ENCODE data around the gene DNA2.
"Not testable (repeated sequence)": the region's sequence is repeated elsewhere in the genome, so short reads cannot be mapped to it uniquely, and the experiment has no call there.

Gene DNA2

GRCh38 chr10:68471586-68472408 lies at the start of gene DNA2:
Gene DNA2, minus strand, starts transcription at chr10:68471973. Its CDS starts 109 bp downstream, at chr10:68471864.
- DNase-seq: peak; percentile 42 to 69

- not testable (repeated sequence) for DNase-seq
These were observed 46.8 kb upstream of the DNA2 start for GRCh38 chr10:68518609-68519008.

- no peak for DNase-seq
These were observed 45.4 kb upstream of the DNA2 start for GRCh38 chr10:68517188-68517587.

GRCh38 chr10:68516766-68517165 lies 45.0 kb upstream of the DNA2 start:
- no peak for DNase-seq

GRCh38 chr10:68516216-68516615 lies 44.4 kb upstream of the DNA2 start:
- DNase-seq: not testable (repeated sequence)

- DNase-seq: no peak
These were observed 36.3 kb upstream of the DNA2 start for GRCh38 chr10:68508090-68508489.

GRCh38 chr10:68506411-68506810 lies 34.6 kb upstream of the DNA2 start:
- DNase-seq: no peak

- DNase-seq: no peak
These were observed 31.1 kb upstream of the DNA2 start for GRCh38 chr10:68502846-68503245.

- no peak for DNase-seq
These were observed 29.9 kb upstream of the DNA2 start for GRCh38 chr10:68501691-68502090.

- DNase-seq: no peak
These were observed 27.8 kb upstream of the DNA2 start for GRCh38 chr10:68499544-68499943.

GRCh38 chr10:68496072-68496471 lies 24.3 kb upstream of the DNA2 start:
- DNase-seq: no peak

- DNase-seq: peak; percentile 88 to 96
These were observed 20.3 kb upstream of the DNA2 start for GRCh38 chr10:68492118-68492517.

- peak; percentile 78 to 89 for DNase-seq
These were observed 18.1 kb upstream of the DNA2 start for GRCh38 chr10:68489919-68490318.

- no peak for DNase-seq
These were observed 2.2 kb upstream of the DNA2 start for GRCh38 chr10:68474021-68474420.

GRCh38 chr10:68471063-68471585 lies 649 bp downstream of the DNA2 start:
- no peak for DNase-seq

GRCh38 chr10:68470300-68470699 lies 1.5 kb downstream of the DNA2 start:
- no peak for DNase-seq

GRCh38 chr10:68469838-68470237 lies 1.9 kb downstream of the DNA2 start:
- no peak for DNase-seq

- not testable (repeated sequence) for DNase-seq
These were observed 7.0 kb downstream of the DNA2 start for GRCh38 chr10:68464729-68465128.

- no peak for DNase-seq
These were observed 8.2 kb downstream of the DNA2 start for GRCh38 chr10:68463365-68464093.

GRCh38 chr10:68462536-68462935 lies 9.2 kb downstream of the DNA2 start:
- no peak for DNase-seq

GRCh38 chr10:68461032-68461431 lies 10.7 kb downstream of the DNA2 start:
- DNase-seq: no peak

GRCh38 chr10:68449698-68450097 lies 22.1 kb downstream of the DNA2 start:
- DNase-seq: not testable (repeated sequence)

GRCh38 chr10:68446179-68446578 lies 25.6 kb downstream of the DNA2 start:
- DNase-seq: no peak

- DNase-seq: no peak
These were observed 28.8 kb downstream of the DNA2 start for GRCh38 chr10:68442971-68443370.
